OCI-LY3 (cell line): ENCODE data around the gene GNA12.
"Not testable (repeated sequence)": the region's sequence is repeated elsewhere in the genome, so short reads cannot be mapped to it uniquely, and the experiment has no call there.

Source experiments
- EZH2phosphoT487 ChIP-seq: fragments of 200-600 bp; shearing (Covaris generic); IDR thresholded peaks from 2 replicates; pipeline ENCODE4 v1.6.1; 2018; ENCODE audit warnings: antibody characterized with exemption, mixed run types, low read depth
- TF ChIP-seq, protein P1 (sequence below): fragments of 200-600, 300-600 bp; sonication (generic); IDR thresholded peaks from 2 replicates; pipeline ENCODE4 v1.5.1; 2014; ENCODE audit warnings: antibody characterized with exemption, low read length, low read depth

DNA sequence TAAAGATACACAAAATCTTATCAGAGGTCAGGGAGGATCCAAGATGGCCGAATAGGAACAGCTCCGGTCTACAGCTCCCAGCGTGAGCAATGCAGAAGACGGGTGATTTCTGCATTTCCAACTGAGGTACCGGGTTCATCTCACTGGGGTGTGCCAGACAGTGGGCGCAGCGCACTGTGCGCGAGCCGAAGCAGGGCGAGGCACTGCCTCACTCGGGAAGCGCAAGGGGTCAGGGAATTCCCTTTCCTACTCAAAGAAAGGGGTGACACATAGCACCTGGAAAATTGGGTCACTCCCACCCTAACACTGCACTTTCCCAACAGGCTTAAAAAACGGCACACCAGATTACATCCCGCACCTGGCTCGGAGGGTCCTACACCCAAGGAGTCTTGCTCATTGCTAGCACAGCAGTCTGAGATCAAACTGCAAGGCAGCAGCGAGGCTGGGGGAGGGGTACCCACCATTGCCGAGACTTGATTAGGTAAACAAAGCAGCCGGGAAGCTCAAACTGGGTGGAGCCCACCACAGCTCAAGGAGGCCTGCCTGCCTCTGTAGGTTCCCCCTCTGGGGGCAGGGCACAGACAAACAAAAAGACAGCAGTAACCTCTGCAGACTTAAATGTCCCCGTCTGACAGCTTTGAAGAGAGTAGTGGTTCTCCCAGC lies 100.5 kb downstream of the GNA12 start:
- TF ChIP-seq, protein P1, sequence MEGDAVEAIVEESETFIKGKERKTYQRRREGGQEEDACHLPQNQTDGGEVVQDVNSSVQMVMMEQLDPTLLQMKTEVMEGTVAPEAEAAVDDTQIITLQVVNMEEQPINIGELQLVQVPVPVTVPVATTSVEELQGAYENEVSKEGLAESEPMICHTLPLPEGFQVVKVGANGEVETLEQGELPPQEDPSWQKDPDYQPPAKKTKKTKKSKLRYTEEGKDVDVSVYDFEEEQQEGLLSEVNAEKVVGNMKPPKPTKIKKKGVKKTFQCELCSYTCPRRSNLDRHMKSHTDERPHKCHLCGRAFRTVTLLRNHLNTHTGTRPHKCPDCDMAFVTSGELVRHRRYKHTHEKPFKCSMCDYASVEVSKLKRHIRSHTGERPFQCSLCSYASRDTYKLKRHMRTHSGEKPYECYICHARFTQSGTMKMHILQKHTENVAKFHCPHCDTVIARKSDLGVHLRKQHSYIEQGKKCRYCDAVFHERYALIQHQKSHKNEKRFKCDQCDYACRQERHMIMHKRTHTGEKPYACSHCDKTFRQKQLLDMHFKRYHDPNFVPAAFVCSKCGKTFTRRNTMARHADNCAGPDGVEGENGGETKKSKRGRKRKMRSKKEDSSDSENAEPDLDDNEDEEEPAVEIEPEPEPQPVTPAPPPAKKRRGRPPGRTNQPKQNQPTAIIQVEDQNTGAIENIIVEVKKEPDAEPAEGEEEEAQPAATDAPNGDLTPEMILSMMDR: not testable (repeated sequence)
- not testable (repeated sequence) for TF ChIP-seq EZH2phosphoT487
